Measurements from ENCODE around the gene PTPRB.

PTPRB gene

DNA sequence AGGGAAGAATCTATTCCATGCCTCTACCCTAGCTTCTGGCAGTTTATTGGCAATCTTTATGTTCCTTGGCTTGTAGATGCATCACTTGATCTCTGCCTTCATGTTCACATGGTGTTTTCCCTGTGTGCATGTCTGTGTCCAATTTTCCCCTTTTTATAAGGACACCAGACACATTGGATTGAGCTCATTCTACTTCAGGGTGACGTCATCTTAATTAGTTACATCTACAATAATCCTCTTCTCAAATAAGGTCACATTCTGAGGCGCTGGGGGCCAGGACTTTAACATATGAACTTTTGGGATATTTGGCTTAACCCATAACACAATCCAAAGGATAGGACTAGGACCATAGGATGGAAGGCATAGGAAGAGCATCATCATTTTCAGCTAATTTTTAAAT lies 169.8 kb downstream of the PTPRB start:
- Histone ChIP-seq H3K36me3 (ENCODE audit: insufficient read depth) (no peaks in the 10 kb centered on the region), H3K27me3 (ENCODE audit: insufficient read depth, low read depth) (no peaks in the 10 kb centered on the region), H3K4me2 (no peak overlapping the region), H3K9ac (no peak overlapping the region), H4K20me1 (ENCODE audit: insufficient read depth) (no peaks in the 10 kb centered on the region), H3K4me1 (ENCODE audit: low read depth, poor library complexity, severe bottlenecking) (no peaks in the 10 kb centered on the region), H3K27ac (no peak overlapping the region), H3K4me3 (IDR thresholded peaks at IDR 0.05; ENCODE audit: insufficient read depth, low read depth, low read length) (no peak overlapping the region), H2AFZ (ENCODE audit: low read depth) (no peak overlapping the region), H3K79me2 (ENCODE audit: insufficient read depth, low read depth) (no peaks in the 10 kb centered on the region)
- TF ChIP-seq, protein P1, sequence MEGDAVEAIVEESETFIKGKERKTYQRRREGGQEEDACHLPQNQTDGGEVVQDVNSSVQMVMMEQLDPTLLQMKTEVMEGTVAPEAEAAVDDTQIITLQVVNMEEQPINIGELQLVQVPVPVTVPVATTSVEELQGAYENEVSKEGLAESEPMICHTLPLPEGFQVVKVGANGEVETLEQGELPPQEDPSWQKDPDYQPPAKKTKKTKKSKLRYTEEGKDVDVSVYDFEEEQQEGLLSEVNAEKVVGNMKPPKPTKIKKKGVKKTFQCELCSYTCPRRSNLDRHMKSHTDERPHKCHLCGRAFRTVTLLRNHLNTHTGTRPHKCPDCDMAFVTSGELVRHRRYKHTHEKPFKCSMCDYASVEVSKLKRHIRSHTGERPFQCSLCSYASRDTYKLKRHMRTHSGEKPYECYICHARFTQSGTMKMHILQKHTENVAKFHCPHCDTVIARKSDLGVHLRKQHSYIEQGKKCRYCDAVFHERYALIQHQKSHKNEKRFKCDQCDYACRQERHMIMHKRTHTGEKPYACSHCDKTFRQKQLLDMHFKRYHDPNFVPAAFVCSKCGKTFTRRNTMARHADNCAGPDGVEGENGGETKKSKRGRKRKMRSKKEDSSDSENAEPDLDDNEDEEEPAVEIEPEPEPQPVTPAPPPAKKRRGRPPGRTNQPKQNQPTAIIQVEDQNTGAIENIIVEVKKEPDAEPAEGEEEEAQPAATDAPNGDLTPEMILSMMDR (conservative IDR thresholded peaks at IDR 0.05; ENCODE audit: low read depth, low read length): no peak

DNA sequence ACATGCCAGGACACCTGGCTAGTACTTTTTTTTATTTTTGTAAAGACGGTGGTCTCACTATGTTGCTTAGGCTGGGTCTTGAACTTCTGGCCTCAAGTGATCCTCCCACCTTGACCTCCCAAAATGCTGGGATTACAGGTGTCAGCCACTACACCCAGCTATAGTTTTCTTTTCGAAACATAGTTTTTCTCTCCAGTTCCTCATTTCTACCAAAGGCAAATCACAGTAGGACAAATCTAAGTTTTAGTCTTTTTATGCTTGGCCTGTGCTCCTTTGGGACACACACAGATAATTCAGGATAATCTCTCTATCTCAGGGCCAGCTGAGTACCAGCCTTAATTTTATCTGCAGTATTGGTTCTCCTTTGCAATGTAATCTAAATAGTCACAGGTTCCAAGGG lies 170.5 kb downstream of the PTPRB start:
- Histone ChIP-seq H3K4me2 (no peak overlapping the region), H3K4me1 (ENCODE audit: low read depth, poor library complexity, severe bottlenecking) (no peaks in the 10 kb centered on the region), H4K20me1 (ENCODE audit: insufficient read depth) (no peaks in the 10 kb centered on the region), H3K9ac (no peak overlapping the region), H3K79me2 (ENCODE audit: insufficient read depth, low read depth) (no peaks in the 10 kb centered on the region), H3K4me3 (IDR thresholded peaks at IDR 0.05; ENCODE audit: insufficient read depth, low read depth, low read length) (no peak overlapping the region), H3K27ac (no peak overlapping the region), H2AFZ (ENCODE audit: low read depth) (no peak overlapping the region), H3K27me3 (ENCODE audit: insufficient read depth, low read depth) (no peaks in the 10 kb centered on the region), H3K36me3 (ENCODE audit: insufficient read depth) (no peaks in the 10 kb centered on the region)
- TF ChIP-seq, protein P1 (conservative IDR thresholded peaks at IDR 0.05; ENCODE audit: low read depth, low read length): no peak

Data from KMS-11 (cell line).